OCI-LY3 (cell line): ENCODE results near the gene ABHD16A.
"Not testable (repeated sequence)": the region's sequence is repeated elsewhere in the genome, so short reads cannot be mapped to it uniquely, and the experiment has no call there.

Experiments used
- H2AFZ ChIP-seq: fragments of 200-600, 300-600 bp; shearing (Covaris generic); 2 replicates; pipeline ENCODE4 v1.6.0; 2014; ENCODE audit warnings: antibody characterized with exemption, low read depth, low read length
- H3K27ac ChIP-seq: fragments of 200-600, 300-600 bp; sonication (generic); 2 replicates; pipeline ENCODE4 v1.5.1; 2014; ENCODE audit warnings: mild to moderate bottlenecking, low read length, moderate library complexity, mixed read lengths
- H3K27me3 ChIP-seq: fragments of 200-600, 300-600 bp; sonication (generic); 2 replicates; pipeline ENCODE4 v1.6.1; 2014; ENCODE audit warnings: low read depth, low read length, mixed read lengths
- H3K36me3 ChIP-seq: fragments of 200-600, 300-600 bp; sonication (generic); replicated peaks from 2 replicates; pipeline ENCODE3; 2014; ENCODE audit warnings: low read depth, low read length, mixed read lengths
- H3K4me1 ChIP-seq: fragments of 300-600, 200-600 bp; sonication (generic); 2 replicates; pipeline ENCODE4 v1.6.1; 2014; ENCODE audit warnings: low read length, mixed read lengths
- H3K4me2 ChIP-seq: fragments of 200-600, 300-600 bp; sonication (generic); 2 replicates; pipeline ENCODE4 v1.6.1; 2014; ENCODE audit warnings: low read length, mixed read lengths
- H3K4me3 ChIP-seq: fragments of 300-600, 200-600 bp; sonication (generic); 2 replicates; pipeline ENCODE4 v1.5.1; 2014; ENCODE audit warnings: antibody characterized with exemption, mild to moderate bottlenecking, low read length, moderate library complexity
- H3K79me2 ChIP-seq: fragments of 300-600, 200-600 bp; shearing (Covaris generic); 2 replicates; pipeline ENCODE4 v1.6.1; 2014; ENCODE audit warnings: mild to moderate bottlenecking, low read length, mixed read lengths
- H3K9ac ChIP-seq: fragments of 300-600, 200-600 bp; shearing (Covaris generic); 2 replicates; pipeline ENCODE4 v1.6.0; 2014; ENCODE audit warnings: mild to moderate bottlenecking, low read length, moderate library complexity
- H3K9me3 ChIP-seq: fragments of 200-600, 300-600 bp; shearing (Covaris generic); 2 replicates; pipeline ENCODE4 v1.6.1; 2014; ENCODE audit warnings: low read length, mixed read lengths; ENCODE audit not compliant: insufficient read depth
- H4K20me1 ChIP-seq: fragments of 200-600, 300-600 bp; sonication (generic); 2 replicates; pipeline ENCODE4 v1.6.1; 2016; ENCODE audit warnings: low read length, mixed read lengths; ENCODE audit not compliant: insufficient read depth
- EZH2phosphoT487 ChIP-seq: fragments of 200-600 bp; shearing (Covaris generic); IDR thresholded peaks from 2 replicates; pipeline ENCODE4 v1.6.1; 2018; ENCODE audit warnings: antibody characterized with exemption, mixed run types, low read depth
- TF ChIP-seq, protein P1 (sequence below): fragments of 200-600, 300-600 bp; sonication (generic); IDR thresholded peaks from 2 replicates; pipeline ENCODE4 v1.5.1; 2014; ENCODE audit warnings: antibody characterized with exemption, low read length, low read depth

ABHD16A gene

DNA sequence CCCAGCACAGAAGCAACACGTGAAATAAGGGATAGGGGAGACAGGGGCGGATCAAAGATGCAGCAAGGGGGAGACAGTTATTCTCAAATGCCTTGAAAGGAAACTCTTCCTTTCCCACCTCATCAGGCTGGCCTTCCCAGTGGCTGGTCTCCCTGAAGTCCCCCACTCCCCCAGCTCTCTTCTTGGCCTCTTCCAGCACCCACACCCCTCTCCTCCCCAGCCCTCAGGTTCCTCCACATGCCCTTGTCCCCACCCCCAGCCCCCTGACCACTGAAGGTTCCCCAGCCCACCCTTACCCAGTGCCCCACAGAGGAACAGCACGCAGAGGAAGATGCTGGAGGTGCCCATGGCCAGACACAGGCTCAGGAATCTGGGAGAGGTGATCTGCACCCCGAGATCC, 10.3 kb upstream of the ABHD16A start:
- H3K9me3 ChIP-seq = no peaks in the 10 kb centered on the region
- no peak for TF ChIP-seq EZH2phosphoT487
- TF ChIP-seq, protein P1, sequence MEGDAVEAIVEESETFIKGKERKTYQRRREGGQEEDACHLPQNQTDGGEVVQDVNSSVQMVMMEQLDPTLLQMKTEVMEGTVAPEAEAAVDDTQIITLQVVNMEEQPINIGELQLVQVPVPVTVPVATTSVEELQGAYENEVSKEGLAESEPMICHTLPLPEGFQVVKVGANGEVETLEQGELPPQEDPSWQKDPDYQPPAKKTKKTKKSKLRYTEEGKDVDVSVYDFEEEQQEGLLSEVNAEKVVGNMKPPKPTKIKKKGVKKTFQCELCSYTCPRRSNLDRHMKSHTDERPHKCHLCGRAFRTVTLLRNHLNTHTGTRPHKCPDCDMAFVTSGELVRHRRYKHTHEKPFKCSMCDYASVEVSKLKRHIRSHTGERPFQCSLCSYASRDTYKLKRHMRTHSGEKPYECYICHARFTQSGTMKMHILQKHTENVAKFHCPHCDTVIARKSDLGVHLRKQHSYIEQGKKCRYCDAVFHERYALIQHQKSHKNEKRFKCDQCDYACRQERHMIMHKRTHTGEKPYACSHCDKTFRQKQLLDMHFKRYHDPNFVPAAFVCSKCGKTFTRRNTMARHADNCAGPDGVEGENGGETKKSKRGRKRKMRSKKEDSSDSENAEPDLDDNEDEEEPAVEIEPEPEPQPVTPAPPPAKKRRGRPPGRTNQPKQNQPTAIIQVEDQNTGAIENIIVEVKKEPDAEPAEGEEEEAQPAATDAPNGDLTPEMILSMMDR = no peak
- H3K4me3 ChIP-seq = no peak overlapping the region
- no peaks in the 10 kb centered on the region for H4K20me1 ChIP-seq
- H2AFZ ChIP-seq = no peak overlapping the region
- no peaks in the 10 kb centered on the region for H3K27me3 ChIP-seq
- no peak overlapping the region for H3K4me2 ChIP-seq
- H3K79me2 ChIP-seq = no peaks in the 10 kb centered on the region
- no peak overlapping the region for H3K9ac ChIP-seq
- H3K4me1 ChIP-seq = peaks cover 6% of the 10 kb centered on the region
- no peaks in the 10 kb centered on the region for H3K36me3 ChIP-seq
- no peak overlapping the region for H3K27ac ChIP-seq

- H3K4me2 ChIP-seq = no peak overlapping the region
- no peaks in the 10 kb centered on the region for H3K36me3 ChIP-seq
- peaks cover 6% of the 10 kb centered on the region for H3K4me1 ChIP-seq
- H3K4me3 ChIP-seq = no peak overlapping the region
- no peaks in the 10 kb centered on the region for H3K79me2 ChIP-seq
- H4K20me1 ChIP-seq = no peaks in the 10 kb centered on the region
- H3K9ac ChIP-seq = no peak overlapping the region
- no peaks in the 10 kb centered on the region for H3K27me3 ChIP-seq
- TF ChIP-seq, protein P1 = peak; percentile 19
- no peak for TF ChIP-seq EZH2phosphoT487
- H2AFZ ChIP-seq = no peak overlapping the region
- no peak overlapping the region for H3K27ac ChIP-seq
- H3K9me3 ChIP-seq = no peaks in the 10 kb centered on the region
Measured at GRCh38 chr6:31712296-31712695, 9.2 kb upstream of the ABHD16A start.

DNA sequence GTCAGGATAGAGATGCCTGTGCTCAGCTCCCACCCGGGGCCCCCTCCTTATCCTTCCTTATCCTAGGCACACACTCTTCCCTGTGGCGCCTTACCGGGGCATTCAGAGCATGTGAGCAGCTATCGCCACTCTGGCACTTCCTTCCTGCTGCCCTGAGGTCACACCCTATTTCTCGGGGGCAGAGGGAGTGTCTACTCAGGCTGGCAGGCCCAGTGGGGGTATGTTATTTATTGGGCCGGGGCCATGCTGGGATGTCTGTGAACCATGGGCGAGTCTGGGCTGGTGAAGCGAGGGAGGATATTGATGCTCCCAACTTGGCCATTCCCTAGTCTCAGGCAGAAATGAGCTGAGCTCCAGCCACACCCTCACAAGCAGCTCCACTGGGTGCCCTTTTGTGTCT, 8.1 kb upstream of the ABHD16A start:
- H3K9ac ChIP-seq = no peak overlapping the region
- H4K20me1 ChIP-seq = no peaks in the 10 kb centered on the region
- no peaks in the 10 kb centered on the region for H3K27me3 ChIP-seq
- no peaks in the 10 kb centered on the region for H3K79me2 ChIP-seq
- no peaks in the 10 kb centered on the region for H3K9me3 ChIP-seq
- H3K27ac ChIP-seq = no peak overlapping the region
- no peak overlapping the region for H3K4me3 ChIP-seq
- H3K4me2 ChIP-seq = no peak overlapping the region
- TF ChIP-seq, protein P1 = no peak
- TF ChIP-seq EZH2phosphoT487 = no peak
- peaks cover 6% of the 10 kb centered on the region for H3K4me1 ChIP-seq
- H3K36me3 ChIP-seq = no peaks in the 10 kb centered on the region
- H2AFZ ChIP-seq = no peak overlapping the region

GRCh38 chr6:31710523-31711219, 7.5 kb upstream of the ABHD16A start:
- Histone ChIP-seq H3K27me3 (no peaks in the 10 kb centered on the region), H3K27ac (no peak overlapping the region), H3K4me2 (no peak overlapping the region), H3K9me3 (no peaks in the 10 kb centered on the region), H4K20me1 (no peaks in the 10 kb centered on the region), H3K9ac (no peak overlapping the region), H3K4me1 (peaks cover 6% of the 10 kb centered on the region), H3K4me3 (no peak overlapping the region), H3K79me2 (no peaks in the 10 kb centered on the region), H2AFZ (no peak overlapping the region), H3K36me3 (no peaks in the 10 kb centered on the region)
- TF ChIP-seq, protein P1 = no peak
- no peak for TF ChIP-seq EZH2phosphoT487

DNA sequence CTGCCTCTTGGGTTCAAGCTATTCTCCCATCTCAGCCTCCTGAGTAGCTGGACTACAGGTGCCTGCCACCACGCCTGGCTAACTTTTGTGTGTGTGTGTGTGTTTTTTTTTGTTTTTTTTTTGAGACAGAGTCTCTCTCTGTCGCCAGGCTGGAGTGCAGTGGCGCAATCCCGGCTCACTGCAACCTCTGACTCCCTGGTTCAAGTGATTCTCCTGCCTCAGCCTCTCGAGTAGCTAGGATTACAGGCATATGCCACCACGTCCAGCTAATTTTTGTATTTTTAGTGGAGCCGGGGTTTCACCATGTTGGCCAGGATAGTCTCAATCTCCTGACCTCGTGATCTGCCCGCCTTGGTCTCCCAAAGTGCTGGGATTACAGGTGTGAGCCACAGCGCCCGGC, 6.0 kb upstream of the ABHD16A start:
- not testable (repeated sequence) for H2AFZ ChIP-seq

More for the DNA sequence above, 6.0 kb upstream of the ABHD16A start:
- H3K79me2 ChIP-seq, H3K9me3 ChIP-seq, H3K27ac ChIP-seq, H3K4me1 ChIP-seq, H3K4me3 ChIP-seq, H3K27me3 ChIP-seq, H4K20me1 ChIP-seq, H3K36me3 ChIP-seq, H3K9ac ChIP-seq, H3K4me2 ChIP-seq: not testable (repeated sequence)
